Medulla oblongata (tissue), 1 donor: ENCODE measurements around the gene HNRNPH1.

ENCODE experiments used
- DNase-seq: peaks from one replicate; pipeline ENCODE4 v3.0.0-alpha.2; 2015; ENCODE audit errors: extremely low spot score

The HNRNPH1 gene

GRCh38 chr5:179621551-179622214, 1.8 kb downstream of the HNRNPH1 start:
- no peak for DNase-seq

- no peak for DNase-seq
Observed at GRCh38 chr5:179620703-179621350, 2.6 kb downstream of the HNRNPH1 start.

DNA sequence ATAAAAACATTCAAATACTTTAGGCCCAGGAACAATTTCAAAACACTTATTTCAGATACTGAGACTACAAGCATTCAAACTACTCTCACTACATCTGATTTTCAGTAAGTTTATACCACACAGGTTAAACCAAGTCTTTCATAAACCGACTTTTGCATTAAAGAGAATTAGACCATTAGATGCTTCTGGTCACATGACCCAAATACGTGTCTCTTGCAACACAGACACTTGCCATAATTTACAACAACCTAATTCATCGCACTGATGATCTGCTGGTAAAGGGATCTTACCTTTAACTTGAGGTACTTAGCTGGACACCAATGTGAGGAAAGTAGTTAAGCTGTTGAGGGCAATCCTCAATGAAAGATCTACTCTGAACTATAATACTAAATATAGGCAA, 3.2 kb downstream of the HNRNPH1 start:
- DNase-seq, result no peak

DNA sequence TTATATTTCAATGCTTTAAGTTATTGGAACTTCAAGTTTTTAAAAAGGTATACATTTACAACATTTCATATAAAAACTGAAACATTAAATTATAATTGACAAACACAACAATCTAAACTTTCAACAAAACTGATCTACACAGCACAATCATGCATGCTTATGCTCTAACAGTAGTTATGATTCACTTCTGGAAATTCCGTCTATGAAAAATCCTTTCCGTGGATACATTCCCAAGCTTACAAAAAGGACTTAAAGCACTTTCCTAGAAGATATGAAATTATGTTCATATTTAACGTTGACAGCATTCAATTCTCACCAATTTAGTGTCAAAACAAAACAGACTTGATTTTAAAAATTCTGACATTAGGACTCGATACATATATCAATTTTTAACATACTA, 3.7 kb downstream of the HNRNPH1 start:
- DNase-seq, result no peak

DNA sequence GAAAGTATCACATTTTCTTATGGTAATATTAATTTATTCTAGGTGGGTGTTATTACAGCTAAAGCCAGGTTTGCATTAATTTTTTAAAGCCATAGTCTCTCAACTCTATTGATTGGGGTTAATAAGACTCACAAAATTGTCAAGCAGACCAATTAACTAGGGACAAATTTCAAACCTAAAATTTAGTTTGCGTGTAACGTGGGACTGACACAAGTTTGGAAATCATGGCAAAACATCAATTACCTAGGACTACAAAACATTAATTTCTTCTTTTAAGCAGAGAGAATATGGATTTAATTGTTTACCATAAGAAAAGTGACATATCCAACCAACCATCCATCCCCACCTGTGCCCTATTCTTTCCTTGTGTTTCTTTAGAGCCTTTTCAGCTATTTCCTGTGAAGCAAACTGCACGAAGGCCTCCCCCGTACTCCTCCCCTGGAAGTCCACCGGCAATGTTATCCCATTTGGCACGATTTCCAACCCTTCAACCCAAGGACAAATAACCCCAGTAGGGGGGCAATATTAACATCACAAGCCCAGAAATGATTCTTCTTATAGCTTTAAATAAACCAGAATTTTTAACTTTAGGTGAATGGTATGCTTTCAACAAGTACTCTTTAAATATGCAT, 4.4 kb downstream of the HNRNPH1 start:
- no peak for DNase-seq

- no peak for DNase-seq
Observed at GRCh38 chr5:179617930-179618329, 5.5 kb downstream of the HNRNPH1 start.

DNA sequence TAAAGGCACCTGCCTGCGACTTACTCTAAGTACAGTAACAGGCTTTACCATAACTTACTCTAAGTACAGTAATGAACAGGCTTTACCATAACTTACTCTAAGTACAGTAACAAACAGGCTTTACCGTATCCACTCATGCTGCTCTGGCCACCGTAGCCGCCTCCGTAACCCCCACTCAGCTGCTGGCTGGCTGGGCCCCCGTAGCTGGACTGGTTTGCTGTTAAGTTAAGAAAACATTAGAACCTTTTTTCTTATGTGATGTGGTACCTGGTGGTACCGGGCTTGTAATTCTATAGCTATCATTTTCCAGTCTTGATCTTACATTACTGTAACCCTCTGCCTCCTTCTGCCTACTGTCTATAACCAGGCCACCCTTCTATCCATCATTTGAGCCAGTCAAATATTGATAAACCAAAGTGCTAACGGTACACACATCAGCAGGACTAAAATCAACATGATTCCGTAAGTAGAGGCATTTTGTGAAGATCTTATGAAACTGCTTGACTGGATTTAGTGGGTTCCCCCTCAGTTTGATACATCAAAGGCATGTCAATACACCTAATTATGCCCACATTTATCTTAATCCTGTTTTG, 7.4 kb downstream of the HNRNPH1 start:
- DNase-seq, result no peak

DNA sequence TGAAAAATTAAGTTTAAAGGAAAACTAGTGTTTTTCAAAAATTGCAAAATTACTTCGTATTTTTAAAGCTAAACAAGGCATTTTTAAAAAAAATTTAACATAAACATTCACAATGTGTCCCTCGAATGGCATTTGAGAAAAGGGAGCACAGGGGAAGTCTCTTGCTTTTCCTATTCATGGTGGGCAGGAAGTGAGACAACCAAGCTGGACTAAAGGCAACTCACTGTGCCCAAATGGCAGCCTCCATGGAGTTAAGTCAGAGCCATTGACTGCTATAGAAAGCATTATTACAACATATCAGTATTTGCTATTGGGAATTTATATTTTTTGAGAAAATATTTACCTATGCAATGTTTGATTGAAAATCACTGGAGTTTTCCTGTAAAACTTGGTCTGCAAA, 8.3 kb downstream of the HNRNPH1 start:
- DNase-seq, result no peak

- no peak for DNase-seq
Observed at GRCh38 chr5:179614745-179615144, 8.7 kb downstream of the HNRNPH1 start.

DNA sequence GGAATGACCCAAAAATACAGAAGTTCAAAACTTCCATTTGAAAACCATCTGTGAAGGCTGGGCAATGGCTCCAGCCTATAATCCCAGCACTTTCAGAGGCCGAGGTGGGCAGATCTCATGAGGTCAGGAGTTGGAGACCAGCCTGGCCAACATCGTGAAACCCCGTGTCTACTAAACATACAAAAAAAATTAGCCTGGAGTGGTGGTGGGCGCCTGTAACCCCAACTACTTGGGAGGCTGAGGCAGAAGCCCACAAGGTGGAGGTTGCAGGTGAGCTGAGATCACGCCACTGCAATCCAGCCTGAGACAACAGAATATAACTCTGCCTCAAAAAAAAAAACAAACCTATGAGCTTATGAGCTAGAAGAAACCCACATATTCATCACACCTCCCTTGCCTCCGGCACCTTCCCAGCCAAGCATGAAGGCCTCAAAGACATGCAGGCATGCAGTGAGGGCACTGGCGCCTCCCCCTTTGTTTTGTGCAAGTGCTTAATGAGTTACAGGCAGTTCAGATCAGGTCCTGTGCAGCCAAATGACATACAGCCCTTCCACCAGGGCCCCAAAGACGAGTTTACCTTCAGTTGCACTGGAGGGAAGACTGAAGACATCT, 9.9 kb downstream of the HNRNPH1 start:
- DNase-seq, result no peak

GRCh38 chr5:179612577-179613459, 10.7 kb downstream of the HNRNPH1 start:
- DNase-seq, result no peak

GRCh38 chr5:179610903-179611265, 12.6 kb downstream of the HNRNPH1 start:
- DNase-seq, result no peak

- no peak for DNase-seq
Observed at GRCh38 chr5:179610109-179610902, 13.2 kb downstream of the HNRNPH1 start.

GRCh38 chr5:179609834-179610108, 13.7 kb downstream of the HNRNPH1 start:
- DNase-seq, result no peak

DNA sequence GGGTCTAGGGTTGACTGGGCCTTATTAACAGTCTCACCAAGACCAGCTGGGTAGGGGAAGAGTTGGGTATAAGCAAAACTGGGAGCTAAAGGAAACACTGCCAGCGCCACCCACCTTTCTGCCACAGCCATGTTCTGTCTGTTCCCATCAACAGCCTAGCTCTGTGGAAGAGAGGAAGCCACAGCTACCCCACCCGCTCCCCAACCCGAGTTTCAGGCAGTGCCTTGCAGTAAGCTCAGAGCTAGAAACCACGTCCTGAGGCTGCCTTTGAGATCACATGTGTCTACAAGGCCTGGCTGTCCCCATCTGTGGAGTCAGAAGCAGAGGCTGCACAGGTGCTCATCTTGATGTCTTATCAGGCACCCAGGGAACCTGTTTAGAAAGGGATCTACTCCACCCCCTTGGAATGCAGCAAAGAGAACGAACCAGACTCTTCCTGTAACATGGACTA, 15.3 kb downstream of the HNRNPH1 start:
- no peak for DNase-seq

DNA sequence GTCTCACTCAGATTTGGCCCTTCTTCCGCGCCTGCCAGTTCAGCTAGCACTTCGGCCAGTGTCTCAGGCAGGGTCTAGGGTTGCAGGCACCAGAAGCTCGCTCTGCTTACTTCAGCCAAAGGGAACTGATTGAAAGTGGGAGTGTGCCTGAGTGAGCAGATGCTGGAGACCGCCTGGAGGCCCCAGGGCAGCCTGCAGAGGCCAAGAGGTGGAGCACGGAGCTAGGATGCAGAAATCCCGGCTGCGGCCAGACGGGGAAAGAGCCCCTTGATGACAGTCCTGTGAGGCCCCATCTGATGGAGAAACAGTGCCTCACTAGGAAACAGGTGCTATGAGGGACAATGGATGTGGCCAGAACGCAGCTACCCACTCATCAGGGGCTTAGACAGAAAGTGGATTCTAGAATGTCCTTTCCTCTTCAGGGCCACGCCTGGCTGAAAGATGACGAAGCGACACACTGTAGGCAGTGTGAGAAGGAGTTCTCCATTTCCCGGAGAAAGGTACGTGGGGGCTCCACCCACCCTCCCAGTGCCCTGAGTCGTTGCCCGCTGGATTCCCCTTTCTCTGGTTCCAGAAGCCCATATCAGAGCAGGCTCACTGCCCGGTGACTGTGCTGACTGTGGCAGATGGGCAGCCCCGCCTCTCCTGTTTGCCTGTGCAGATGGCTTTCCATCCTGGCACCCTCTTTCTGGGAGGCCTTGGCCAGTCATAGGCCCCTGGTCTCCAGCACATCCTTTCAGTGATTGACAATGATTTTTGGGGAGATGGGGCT, 16.1 kb downstream of the HNRNPH1 start:
- DNase-seq, result no peak

DNA sequence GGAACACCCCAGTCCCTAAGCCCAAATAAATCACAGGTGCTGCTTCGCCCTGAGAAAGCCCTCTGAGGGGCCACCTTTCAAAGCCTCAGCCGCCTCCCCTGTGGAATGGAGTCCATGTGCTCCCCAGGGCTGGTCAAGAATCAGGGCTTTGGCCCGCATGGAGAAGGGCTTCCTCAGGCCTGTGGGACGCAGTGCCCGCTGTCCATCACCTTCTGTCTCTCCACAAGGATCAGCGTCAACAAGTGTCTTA, 16.6 kb downstream of the HNRNPH1 start:
- no peak for DNase-seq

GRCh38 chr5:179606071-179606909, 17.2 kb downstream of the HNRNPH1 start:
- DNase-seq, result no peak

- DNase-seq, result no peak
Observed at GRCh38 chr5:179605026-179605833, 18.2 kb downstream of the HNRNPH1 start.
